ENCODE results near the gene ATP6V0B. TPM values are rescaled to one million over a fixed set of nuclear protein-coding genes. Genes with fewer than 3 reads are reported as not detected.

The ATP6V0B gene
- total RNA-seq, 1 experiment from 2014 or later: 221 TPM

DNA sequence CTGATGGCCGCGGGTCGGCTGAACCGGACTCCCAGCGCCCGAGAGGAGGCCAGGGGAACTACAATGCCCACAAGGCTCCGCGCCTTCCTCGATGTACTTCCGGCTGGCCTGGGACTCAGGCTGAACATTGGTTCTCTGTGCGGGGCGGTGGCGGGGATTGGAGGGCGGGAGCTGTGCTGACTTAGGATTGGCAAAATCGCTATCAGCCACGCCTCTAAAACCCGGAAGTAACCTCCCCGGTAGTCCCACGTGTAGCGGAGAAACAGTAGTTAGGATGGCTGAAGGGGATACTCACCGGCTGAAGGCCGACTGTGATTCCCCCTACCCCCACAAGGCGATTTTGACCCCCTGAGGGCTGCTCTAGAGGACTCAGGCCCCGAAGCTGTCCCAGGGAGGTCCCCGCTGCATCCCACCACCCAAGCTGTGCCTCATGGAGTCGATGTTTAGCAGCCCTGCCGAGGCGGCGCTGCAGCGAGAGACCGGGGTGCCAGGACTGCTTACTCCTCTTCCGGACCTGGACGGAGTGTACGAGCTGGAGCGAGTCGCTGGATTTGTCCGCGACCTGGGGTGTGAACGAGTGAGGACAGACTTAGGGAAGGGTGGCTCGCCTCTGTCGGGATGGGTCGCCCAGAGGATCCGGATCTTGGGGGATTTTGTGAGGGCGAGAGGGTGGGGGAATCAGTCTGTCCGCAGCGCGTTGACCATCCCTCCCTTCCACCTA lies 4.9 kb upstream of the ATP6V0B start, which contains the start of gene DPH2:
Gene DPH2, plus strand, starts transcription at position 265 of the 721 bp plus-strand sequence. Its CDS starts 166 bp downstream, at position 431.
- DNase-seq (ENCODE audit: low read depth): peak; percentile 97

- DNase-seq (ENCODE audit: low read depth): no peak
Observed at GRCh38 chr1:43970502-43970901, 4.3 kb upstream of the ATP6V0B start.

- DNase-seq (ENCODE audit: low read depth): no peak
Observed at GRCh38 chr1:43970911-43971310, 3.8 kb upstream of the ATP6V0B start.

DNA sequence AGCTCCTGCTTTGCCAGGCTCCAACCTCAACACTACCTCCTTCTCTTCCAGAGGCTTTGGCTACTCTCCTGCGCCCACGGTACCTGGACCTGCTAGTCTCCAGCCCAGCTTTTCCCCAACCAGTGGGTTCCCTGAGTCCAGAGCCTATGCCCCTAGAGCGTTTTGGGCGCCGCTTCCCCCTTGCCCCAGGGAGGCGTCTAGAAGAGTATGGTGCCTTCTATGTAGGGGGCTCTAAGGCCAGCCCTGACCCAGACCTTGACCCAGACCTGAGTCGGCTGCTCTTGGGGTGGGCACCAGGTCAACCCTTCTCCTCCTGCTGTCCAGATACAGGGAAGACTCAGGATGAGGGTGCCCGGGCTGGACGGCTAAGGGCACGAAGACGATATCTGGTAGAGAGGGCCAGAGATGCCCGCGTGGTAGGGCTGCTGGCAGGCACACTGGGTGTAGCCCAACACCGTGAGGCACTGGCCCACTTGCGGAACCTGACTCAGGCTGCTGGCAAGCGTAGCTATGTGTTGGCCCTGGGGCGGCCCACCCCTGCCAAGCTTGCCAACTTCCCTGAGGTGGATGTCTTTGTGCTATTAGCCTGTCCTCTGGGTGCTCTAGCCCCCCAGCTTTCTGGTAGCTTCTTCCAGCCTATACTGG lies 3.3 kb upstream of the ATP6V0B start:
- DNase-seq (ENCODE audit: low read depth): no peak

- no peak for DNase-seq (ENCODE audit: low read depth)
Observed at GRCh38 chr1:43973981-43974442, 748 bp upstream of the ATP6V0B start.

GRCh38 chr1:43975249-43975961 lies 645 bp downstream of the ATP6V0B start:
- DNase-seq (ENCODE audit: low read depth): no peak

DNA sequence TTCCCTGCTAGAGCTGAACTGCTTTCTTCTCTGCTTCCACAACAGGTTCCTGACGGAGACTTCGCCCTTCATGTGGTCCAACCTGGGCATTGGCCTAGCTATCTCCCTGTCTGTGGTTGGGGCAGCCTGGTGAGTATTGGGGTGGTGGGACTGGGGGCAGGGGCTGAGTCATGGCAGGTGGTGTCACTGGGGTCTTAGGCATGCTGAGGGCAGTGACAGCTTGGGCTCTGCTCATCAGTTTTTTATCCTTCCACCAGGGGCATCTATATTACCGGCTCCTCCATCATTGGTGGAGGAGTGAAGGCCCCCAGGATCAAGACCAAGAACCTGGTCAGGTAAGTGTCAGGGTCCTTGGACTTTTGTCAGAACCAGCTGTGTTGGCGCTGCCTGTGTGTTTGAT lies 1.3 kb downstream of the ATP6V0B start:
- DNase-seq (ENCODE audit: low read depth): no peak

DNA sequence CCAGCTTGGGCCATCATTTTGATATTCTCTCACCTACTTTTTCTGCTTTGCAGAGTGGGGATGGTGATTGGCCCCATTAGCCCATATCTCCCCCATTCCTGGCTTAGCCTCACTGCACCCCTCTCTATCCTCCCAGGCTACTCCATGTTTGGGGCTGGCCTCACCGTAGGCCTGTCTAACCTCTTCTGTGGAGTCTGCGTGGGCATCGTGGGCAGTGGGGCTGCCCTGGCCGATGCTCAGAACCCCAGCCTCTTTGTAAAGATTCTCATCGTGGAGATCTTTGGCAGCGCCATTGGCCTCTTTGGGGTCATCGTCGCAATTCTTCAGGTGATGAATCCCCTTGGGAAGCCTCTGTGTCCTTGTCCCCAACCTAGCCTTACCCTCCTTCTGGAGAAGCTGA lies 2.1 kb downstream of the ATP6V0B start:
- no peak for DNase-seq (ENCODE audit: low read depth)

GRCh38 chr1:43977376-43978263 lies 2.9 kb downstream of the ATP6V0B start:
- no peak for DNase-seq (ENCODE audit: low read depth)

DNA sequence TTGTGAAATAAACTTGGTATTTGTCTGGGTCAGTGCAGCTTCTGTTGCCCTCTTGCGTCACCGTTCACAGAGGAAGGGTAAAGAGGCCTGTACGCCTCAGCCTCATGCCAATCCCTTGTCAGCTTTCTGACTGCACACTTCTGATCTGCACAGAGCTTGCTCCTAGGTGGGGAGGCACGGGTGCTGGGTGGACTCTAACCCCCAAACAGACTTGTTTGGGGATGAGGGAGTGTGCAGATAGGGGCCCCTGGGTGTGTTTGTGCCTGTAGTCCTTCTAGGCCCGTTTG lies 3.4 kb downstream of the ATP6V0B start:
- DNase-seq (ENCODE audit: low read depth): no peak

- DNase-seq (ENCODE audit: low read depth): peak; percentile 51
Observed at GRCh38 chr1:43978551-43979260, 3.9 kb downstream of the ATP6V0B start, which contains the start of gene B4GALT2. TSS of gene B4GALT2 (plus strand) at chr1:43979210. CDS start at chr1:43981161, 1,951 bp downstream.

DNA sequence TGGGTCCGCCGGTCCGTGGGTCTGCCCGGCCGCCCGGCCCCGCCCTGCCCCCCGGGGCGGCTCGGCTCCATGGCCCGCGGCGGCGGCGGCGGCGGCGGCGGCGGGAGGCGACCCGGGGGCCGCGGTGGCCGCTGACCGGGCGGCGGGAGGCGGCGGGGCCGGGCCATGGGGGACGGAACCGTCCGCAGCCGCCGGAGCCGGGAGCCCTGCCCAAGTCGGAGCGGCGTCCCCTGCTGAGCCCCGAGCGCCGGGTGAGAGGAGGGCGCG lies 4.4 kb downstream of the ATP6V0B start:
- DNase-seq (ENCODE audit: low read depth): no peak

GRCh38 chr1:43979528-43980254 lies 4.9 kb downstream of the ATP6V0B start:
- peak; percentile 63 for DNase-seq (ENCODE audit: low read depth)

DNA sequence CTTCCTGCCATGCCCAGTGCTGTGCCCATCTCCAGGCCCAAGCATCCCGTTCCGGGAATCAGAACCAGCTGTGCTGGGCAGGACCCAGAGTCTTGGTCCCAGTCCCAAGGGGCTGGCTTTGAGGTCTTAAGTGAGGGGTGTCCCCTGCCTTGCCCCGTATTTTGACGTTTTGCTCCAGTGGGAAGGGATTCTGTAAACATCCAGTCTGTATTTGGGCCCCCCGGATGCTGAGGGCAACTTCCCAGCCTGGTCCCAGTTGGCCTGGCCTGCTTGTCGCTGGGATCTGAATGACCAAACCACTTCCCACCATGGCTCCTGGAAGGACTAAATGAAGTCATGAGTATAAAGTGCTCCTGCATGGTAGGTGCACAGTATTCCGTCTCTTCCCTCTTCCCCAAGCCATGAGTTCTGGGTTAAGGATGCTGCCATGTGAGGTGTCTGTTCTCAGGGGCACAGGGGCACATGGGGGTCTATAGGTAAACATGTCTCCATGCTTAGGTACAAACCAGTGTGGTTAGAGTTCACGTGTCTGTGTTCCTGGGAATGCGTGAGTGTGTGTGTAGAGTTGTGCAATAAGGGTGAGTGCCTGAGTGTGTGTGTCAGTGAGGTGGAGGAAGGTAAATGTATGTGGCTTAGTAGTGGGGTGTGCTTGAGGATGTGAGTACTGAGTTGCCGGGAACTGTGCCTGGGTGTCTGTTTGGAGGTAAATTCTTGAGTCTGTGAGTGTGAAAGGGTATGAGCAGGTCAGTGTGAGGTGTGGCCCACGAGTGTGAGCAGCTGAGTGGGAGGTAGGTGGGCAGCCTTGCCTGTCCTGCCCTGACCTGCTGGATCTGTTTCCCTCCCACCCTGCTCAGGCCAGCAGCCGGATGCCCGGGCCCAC lies 5.7 kb downstream of the ATP6V0B start:
- no peak for DNase-seq (ENCODE audit: low read depth)

GRCh38 chr1:43981135-43981491 lies 6.4 kb downstream of the ATP6V0B start:
- no peak for DNase-seq (ENCODE audit: low read depth)

- no peak for DNase-seq (ENCODE audit: low read depth)
Observed at GRCh38 chr1:43981636-43982035, 6.9 kb downstream of the ATP6V0B start.

GRCh38 chr1:43982241-43982640 lies 7.5 kb downstream of the ATP6V0B start:
- no peak for DNase-seq (ENCODE audit: low read depth)

- no peak for DNase-seq (ENCODE audit: low read depth)
Observed at GRCh38 chr1:43982808-43983207, 8.0 kb downstream of the ATP6V0B start.

- no peak for DNase-seq (ENCODE audit: low read depth)
Observed at GRCh38 chr1:43983253-43983899, 8.6 kb downstream of the ATP6V0B start.
